ENCODE results near the gene PAX3. TPM values are rescaled to one million over a fixed set of nuclear protein-coding genes. Genes with fewer than 3 reads are reported as not detected.

The PAX3 gene
- total RNA-seq, 2 donors from 2014 or later, result not detected

GRCh38 chr2:222264791-222265320 lies 33.9 kb downstream of the PAX3 start:
- Histone ChIP-seq H3K27ac (no peak overlapping the region), H3K9me3 (no peaks in the 10 kb centered on the region), H3K4me3 (no peak overlapping the region), H3K27me3 (replicated peaks; ENCODE audit: insufficient read depth) (no peaks in the 10 kb centered on the region), H3K36me3 (no peaks in the 10 kb centered on the region), H3K4me1 (ENCODE audit: control insufficient read depth in 1 of 2, low read depth in 2 of 2) (no peaks in the 10 kb centered on the region)
- TF ChIP-seq CTCF (IDR thresholded peaks at IDR 0.05), result no peak
- DNase-seq (ENCODE audit: low spot score) (no peak), ATAC-seq (ENCODE audit: insufficient number of reproducible peaks, low FRiP score, low read depth) (no peak)

GRCh38 chr2:222261504-222261903 lies 37.3 kb downstream of the PAX3 start:
- no peak for TF ChIP-seq CTCF (IDR thresholded peaks at IDR 0.05)
- Histone ChIP-seq H3K4me1 (ENCODE audit: control insufficient read depth in 1 of 2, low read depth in 2 of 2) (no peaks in the 10 kb centered on the region), H3K4me3 (no peak overlapping the region), H3K27me3 (replicated peaks; ENCODE audit: insufficient read depth) (no peaks in the 10 kb centered on the region), H3K36me3 (no peaks in the 10 kb centered on the region), H3K27ac (no peak overlapping the region), H3K9me3 (no peaks in the 10 kb centered on the region)
- DNase-seq (ENCODE audit: low spot score), result no peak
- no peak for ATAC-seq (ENCODE audit: insufficient number of reproducible peaks, low FRiP score, low read depth)

DNA sequence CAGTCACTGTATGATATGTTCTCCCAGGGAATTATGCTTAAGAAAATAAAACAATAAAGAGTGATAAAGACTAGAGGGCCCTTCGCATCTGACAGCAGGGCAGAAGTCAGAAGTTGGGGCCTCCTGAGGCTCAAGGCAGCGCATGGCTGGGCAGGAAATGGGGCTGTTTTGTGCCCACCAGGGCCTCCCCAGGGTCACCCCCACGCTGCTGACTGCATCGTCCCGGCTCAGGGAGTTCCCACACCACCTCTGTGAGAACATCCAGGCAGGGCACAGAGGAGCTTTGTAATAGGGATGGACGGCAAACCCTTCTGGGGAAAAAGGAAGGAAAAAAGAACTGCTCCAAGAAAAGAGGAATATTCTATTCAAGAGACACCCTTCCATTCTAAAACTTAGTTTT lies 41.2 kb downstream of the PAX3 start:
- no peak for ATAC-seq (ENCODE audit: insufficient number of reproducible peaks, low FRiP score, low read depth)
- Histone ChIP-seq H3K27ac (no peak overlapping the region), H3K9me3 (no peaks in the 10 kb centered on the region), H3K36me3 (no peaks in the 10 kb centered on the region), H3K4me3 (no peak overlapping the region), H3K27me3 (replicated peaks; ENCODE audit: insufficient read depth) (no peaks in the 10 kb centered on the region), H3K4me1 (ENCODE audit: control insufficient read depth in 1 of 2, low read depth in 2 of 2) (no peaks in the 10 kb centered on the region)
- no peak for TF ChIP-seq CTCF (IDR thresholded peaks at IDR 0.05)
- DNase-seq (ENCODE audit: low spot score), result no peak

- no peaks in the 10 kb centered on the region for H3K4me1 ChIP-seq (ENCODE audit: control insufficient read depth in 1 of 2, low read depth in 2 of 2)
These were observed 42.5 kb downstream of the PAX3 start for GRCh38 chr2:222256250-222256649.

DNA sequence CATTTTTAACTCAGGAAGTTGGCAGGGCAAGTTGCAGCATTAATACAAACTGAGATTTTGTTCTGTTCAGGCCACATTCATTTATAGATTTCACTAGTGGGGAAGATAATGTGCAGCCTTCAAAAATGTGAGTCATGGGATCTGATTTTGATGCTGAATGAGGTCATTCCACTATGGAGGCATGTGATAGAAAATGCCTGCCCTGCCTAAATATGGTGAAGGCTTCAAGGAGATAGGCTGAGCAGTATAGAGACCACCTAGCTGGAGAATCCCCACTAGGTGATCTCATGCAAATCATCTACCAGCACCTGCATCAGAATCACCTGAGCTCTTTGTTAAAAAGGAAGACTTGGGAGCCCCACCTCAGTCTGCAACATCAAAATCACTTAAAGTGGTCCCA lies 43.7 kb downstream of the PAX3 start:
- Histone ChIP-seq H3K4me1 (ENCODE audit: control insufficient read depth in 1 of 2, low read depth in 2 of 2) (no peaks in the 10 kb centered on the region), H3K36me3 (no peaks in the 10 kb centered on the region)

More at GRCh38 chr2:222256250-222256649, 42.5 kb downstream of the PAX3 start:
- no peaks in the 10 kb centered on the region for H3K36me3 ChIP-seq
- DNase-seq (ENCODE audit: low spot score) (no peak), ATAC-seq (ENCODE audit: insufficient number of reproducible peaks, low FRiP score, low read depth) (no peak)
- H3K27ac ChIP-seq, result no peak overlapping the region
- H3K9me3 ChIP-seq, result no peaks in the 10 kb centered on the region
- TF ChIP-seq CTCF (IDR thresholded peaks at IDR 0.05), result no peak
- H3K27me3 ChIP-seq (replicated peaks; ENCODE audit: insufficient read depth), result no peaks in the 10 kb centered on the region
- no peak overlapping the region for H3K4me3 ChIP-seq

More for the DNA sequence above, 43.7 kb downstream of the PAX3 start:
- DNase-seq (ENCODE audit: low spot score) (no peak), ATAC-seq (ENCODE audit: insufficient number of reproducible peaks, low FRiP score, low read depth) (no peak)
- H3K27me3 ChIP-seq (replicated peaks; ENCODE audit: insufficient read depth), result no peaks in the 10 kb centered on the region
- no peak overlapping the region for H3K4me3 ChIP-seq
- TF ChIP-seq CTCF (IDR thresholded peaks at IDR 0.05), result no peak
- H3K27ac ChIP-seq, result no peak overlapping the region
- H3K9me3 ChIP-seq, result no peaks in the 10 kb centered on the region

Measured in thoracic aorta (tissue), 2 donors.